Measurements from ENCODE around the gene ATP9B.

Gene ATP9B

GRCh38 chr18:79314838-79315388 is 245.7 kb downstream of the ATP9B start:
- DNase-seq (ENCODE audit: low spot score) (no peak), ATAC-seq (ENCODE audit: low read depth) (no peak)
- TF ChIP-seq CTCF (IDR thresholded peaks at IDR 0.05; ENCODE audit: poor library complexity, severe bottlenecking): no peak
- Histone ChIP-seq H3K9me3 (ENCODE audit: severe bottlenecking) (no peaks in the 10 kb centered on the region), H3K27me3 (ENCODE audit: insufficient read depth, poor library complexity, severe bottlenecking) (no peaks in the 10 kb centered on the region), H3K27ac (ENCODE audit: poor library complexity, severe bottlenecking) (no peak overlapping the region), H3K4me1 (ENCODE audit: insufficient read depth, poor library complexity, severe bottlenecking) (no peaks in the 10 kb centered on the region), H3K4me3 (ENCODE audit: severe bottlenecking) (no peak overlapping the region), H3K36me3 (ENCODE audit: low read depth) (no peaks in the 10 kb centered on the region)

- Histone ChIP-seq H3K4me1 (ENCODE audit: insufficient read depth, poor library complexity, severe bottlenecking) (no peaks in the 10 kb centered on the region), H3K4me3 (ENCODE audit: severe bottlenecking) (no peak overlapping the region), H3K36me3 (ENCODE audit: low read depth) (no peaks in the 10 kb centered on the region), H3K27ac (ENCODE audit: poor library complexity, severe bottlenecking) (no peak overlapping the region), H3K27me3 (ENCODE audit: insufficient read depth, poor library complexity, severe bottlenecking) (no peaks in the 10 kb centered on the region), H3K9me3 (ENCODE audit: severe bottlenecking) (no peaks in the 10 kb centered on the region)
- no peak for DNase-seq (ENCODE audit: low spot score)
- no peak for ATAC-seq (ENCODE audit: low read depth)
- no peak for TF ChIP-seq CTCF (IDR thresholded peaks at IDR 0.05; ENCODE audit: poor library complexity, severe bottlenecking)
Measured at GRCh38 chr18:79315596-79315995, 246.4 kb downstream of the ATP9B start.

- H3K36me3 ChIP-seq (ENCODE audit: low read depth): no peaks in the 10 kb centered on the region
- H3K4me3 ChIP-seq (ENCODE audit: severe bottlenecking): no peak overlapping the region
- no peak; the same call in 2 of the 3 replicates for ATAC-seq (ENCODE audit: low read depth)
- no peaks in the 10 kb centered on the region for H3K27me3 ChIP-seq (ENCODE audit: insufficient read depth, poor library complexity, severe bottlenecking)
- no peak overlapping the region for H3K27ac ChIP-seq (ENCODE audit: poor library complexity, severe bottlenecking)
- H3K9me3 ChIP-seq (ENCODE audit: severe bottlenecking): no peaks in the 10 kb centered on the region
- H3K4me1 ChIP-seq (ENCODE audit: insufficient read depth, poor library complexity, severe bottlenecking): no peaks in the 10 kb centered on the region
- TF ChIP-seq CTCF (IDR thresholded peaks at IDR 0.05; ENCODE audit: poor library complexity, severe bottlenecking): no peak
- no peak for DNase-seq (ENCODE audit: low spot score)
Measured at GRCh38 chr18:79317703-79318102, 248.5 kb downstream of the ATP9B start.

- no peak for ATAC-seq (ENCODE audit: low read depth)
Measured at GRCh38 chr18:79318142-79318673, 249.0 kb downstream of the ATP9B start.

More at GRCh38 chr18:79318142-79318673, 249.0 kb downstream of the ATP9B start:
- no peak for TF ChIP-seq CTCF (IDR thresholded peaks at IDR 0.05; ENCODE audit: poor library complexity, severe bottlenecking)
- Histone ChIP-seq H3K9me3 (ENCODE audit: severe bottlenecking) (no peaks in the 10 kb centered on the region), H3K27ac (ENCODE audit: poor library complexity, severe bottlenecking) (no peak overlapping the region), H3K4me3 (ENCODE audit: severe bottlenecking) (no peak overlapping the region), H3K27me3 (ENCODE audit: insufficient read depth, poor library complexity, severe bottlenecking) (no peaks in the 10 kb centered on the region), H3K36me3 (ENCODE audit: low read depth) (no peaks in the 10 kb centered on the region), H3K4me1 (ENCODE audit: insufficient read depth, poor library complexity, severe bottlenecking) (no peaks in the 10 kb centered on the region)
- DNase-seq (ENCODE audit: low spot score): no peak
